HCT116 (cell line): Measurements from ENCODE around the gene INPP5B. TPM values are rescaled to one million over a fixed set of nuclear protein-coding genes. Genes with fewer than 3 reads are reported as not detected.

ENCODE experiments used
- ATAC-seq: fragments of 200-7000 bp; cut with Tn5 transposase; 2 replicates; pipeline ENCODE4 v1.9.1; 2020; ENCODE audit warnings: mild to moderate bottlenecking, moderate library complexity
- BruUV-seq: library from RNA; stranded (reverse); fragments of 400-500 nt; replicated peaks from 2 replicates; lab custom pipeline; 2021; lab: Mats Ljungman, UMichigan
- CTCF ChIA-PET: fragments of 300-600 bp; sonication (Branson Sonifier 250); formaldehyde crosslinking; loops from one replicate; lab custom pipeline; 2021; ENCODE audit warnings: antibody characterized with exemption; lab: Charles Lee
- POLR2A ChIA-PET: fragments of 300-600, 350-600 bp; sonication (Branson Sonifier 250); formaldehyde crosslinking; loops from one replicate; lab custom pipeline; 2021; ENCODE audit warnings: antibody characterized with exemption; lab: Charles Lee
- RAD21 ChIA-PET, 2 experiments: fragments of 300-600 bp; sonication (Branson Sonifier 250); formaldehyde crosslinking; loops; one replicate each; lab custom pipeline; 2023; ENCODE audit warnings: low total read pairs in 2 of 2; ENCODE audit not compliant: uncharacterized antibody in 2 of 2, unreplicated experiment in 2 of 2, low non-redundant PET in 1 of 2; lab: Charles Lee
- DNase-seq: peaks from one replicate; pipeline ENCODE4 v3.0.0-alpha.2; 2010; ENCODE audit warnings: low read depth, low spot score
- H2AFZ ChIP-seq: fragments of 200-600 bp; shearing (Covaris generic), sonication (generic); 2 replicates; pipeline ENCODE4 v1.6.1; 2017; ENCODE audit warnings: low read depth, mixed run types, mixed read lengths, antibody characterized with exemption, low read length; ENCODE audit not compliant: poor library complexity, severe bottlenecking
- H3K27ac ChIP-seq: 2 replicates; pipeline ENCODE4 v1.5.1; 2012; ENCODE audit warnings: low read depth, low read length
- H3K27me3 ChIP-seq: fragments of 200-600 bp; sonication (generic); 2 replicates; pipeline ENCODE4 v1.6.1; 2016; ENCODE audit warnings: mixed run types, low read length, mixed read lengths; ENCODE audit not compliant: insufficient read depth
- H3K36me3 ChIP-seq, 2 experiments: fragments of 200-500 bp in 1 of 2; fragments of 200-600 bp in 1 of 2; sonication (Bioruptor generic) in 1 of 2; sonication (generic) in 1 of 2; 2 replicates each; pipeline versions ENCODE4 v1.5.1 to v1.6.1; 2014 to 2016; ENCODE audit warnings: low read length in 2 of 2, inconsistent platforms in 1 of 2, mixed read lengths in 1 of 2, mixed run types in 1 of 2; ENCODE audit not compliant: insufficient read depth in 2 of 2, control insufficient read depth in 1 of 2
- H3K4me1 ChIP-seq, 2 experiments: fragments of 200-600 bp in 1 of 2; sonication (generic) in 1 of 2; 2 replicates each; pipeline versions ENCODE4 v1.5.1 to v1.6.1; 2012 to 2017; ENCODE audit warnings: low read length in 2 of 2, inconsistent platforms in 1 of 2, mild to moderate bottlenecking in 1 of 2, mixed read lengths in 1 of 2, mixed run types in 1 of 2, moderate library complexity in 1 of 2; ENCODE audit not compliant: insufficient read depth in 2 of 2, control insufficient read depth in 1 of 2
- H3K4me2 ChIP-seq: fragments of 200-600 bp; sonication (generic); 2 replicates; pipeline ENCODE4 v1.6.1; 2017; ENCODE audit warnings: mixed run types, low read length, mixed read lengths
- H3K4me3 ChIP-seq, 2 experiments: fragments of 200-600 bp in 1 of 2; sonication (generic) in 1 of 2; replicated peaks in 1 of 2; 2 replicates each; pipeline ENCODE4 v1.5.1; 2011 to 2016; ENCODE audit warnings: low read length in 2 of 2, control low read depth in 1 of 2, low read depth in 1 of 2, mild to moderate bottlenecking in 1 of 2, mixed read lengths in 1 of 2, mixed run types in 1 of 2
- H3K79me2 ChIP-seq: fragments of 200-600 bp; sonication (generic); 2 replicates; pipeline ENCODE4 v1.6.1; 2017; ENCODE audit warnings: mild to moderate bottlenecking, mixed run types, low read length, moderate library complexity, mixed read lengths; ENCODE audit not compliant: insufficient read depth
- H3K9ac ChIP-seq: fragments of 200-600 bp; sonication (generic); 2 replicates; pipeline ENCODE4 v1.6.1; 2016; ENCODE audit warnings: low read length, mixed read lengths
- H3K9me2 ChIP-seq: fragments of 200-600 bp; sonication (generic), shearing (Covaris generic); 2 replicates; pipeline ENCODE4 v1.6.1; 2017; ENCODE audit warnings: mixed run types, mild to moderate bottlenecking, moderate library complexity; ENCODE audit not compliant: insufficient read depth
- H3K9me3 ChIP-seq, 2 experiments: fragments of 200-500 bp in 1 of 2; fragments of 200-600 bp in 1 of 2; sonication (Bioruptor generic) in 1 of 2; sonication (generic) in 1 of 2; 2 replicates each; pipeline ENCODE4 v1.6.1; 2014 to 2017; ENCODE audit warnings: low read length in 2 of 2, mixed read lengths in 2 of 2, inconsistent platforms in 1 of 2, low read depth in 1 of 2, mild to moderate bottlenecking in 1 of 2, mixed run types in 1 of 2, moderate library complexity in 1 of 2; ENCODE audit not compliant: control insufficient read depth in 1 of 2, insufficient read depth in 1 of 2
- H4K20me1 ChIP-seq: fragments of 200-600 bp; sonication (generic), shearing (Covaris generic); 2 replicates; pipeline ENCODE4 v1.6.1; 2017; ENCODE audit warnings: mixed run types, mild to moderate bottlenecking, moderate library complexity; ENCODE audit not compliant: insufficient read depth
- CBX3 ChIP-seq: IDR thresholded peaks from 2 replicates; pipeline ENCODE4 v1.6.1; 2012; ENCODE audit warnings: low read depth
- EGR1 ChIP-seq: IDR thresholded peaks from 2 replicates; pipeline ENCODE4 v1.6.1; 2012; ENCODE audit warnings: low read depth
- ELF1 ChIP-seq: IDR thresholded peaks from 2 replicates; pipeline ENCODE4 v1.6.1; 2012; ENCODE audit warnings: low read depth, borderline replicate concordance
- EZH2 ChIP-seq: fragments of 200-600 bp; sonication (generic); IDR thresholded peaks from 2 replicates; pipeline ENCODE4 v1.6.1; 2017; ENCODE audit warnings: antibody characterized with exemption, mixed run types
- EZH2phosphoT487 ChIP-seq: fragments of 200-600 bp; IDR thresholded peaks from 2 replicates; pipeline ENCODE4 v1.6.1; 2018; ENCODE audit warnings: antibody characterized with exemption, borderline replicate concordance
- FOSL1 ChIP-seq: IDR thresholded peaks from 2 replicates; pipeline ENCODE4 v1.6.1; 2012; ENCODE audit warnings: low read depth
- JUND ChIP-seq: IDR thresholded peaks from 2 replicates; pipeline ENCODE4 v1.6.1; 2012
- POLR2A ChIP-seq: IDR thresholded peaks from 2 replicates; pipeline ENCODE4 v1.7.0; 2011; ENCODE audit warnings: borderline replicate concordance; ENCODE audit not compliant: insufficient read depth, insufficient read length; ENCODE audit errors: extremely low read depth
- POLR2AphosphoS5 ChIP-seq: IDR thresholded peaks from 2 replicates; pipeline ENCODE4 v1.6.1; 2011; ENCODE audit warnings: mild to moderate bottlenecking, low read depth, low read length, moderate library complexity
- RAD21 ChIP-seq: IDR thresholded peaks from 2 replicates; pipeline ENCODE4 v1.6.1; 2012; ENCODE audit warnings: low read depth, mild to moderate bottlenecking
- SIN3A ChIP-seq: IDR thresholded peaks from 2 replicates; pipeline ENCODE4 v1.6.1; 2012; ENCODE audit warnings: low read depth
- SP1 ChIP-seq: IDR thresholded peaks from 2 replicates; pipeline ENCODE4 v1.6.1; 2012; ENCODE audit warnings: low read depth
- SRF ChIP-seq: IDR thresholded peaks from 2 replicates; pipeline ENCODE4 v1.6.1; 2012; ENCODE audit warnings: low read depth
- TCF7L2 ChIP-seq: IDR thresholded peaks from 2 replicates; pipeline ENCODE4 v1.7.0; 2011; ENCODE audit warnings: borderline replicate concordance, inconsistent platforms; ENCODE audit not compliant: insufficient read depth, insufficient read length; ENCODE audit errors: extremely low read depth
- YY1 ChIP-seq: IDR thresholded peaks from 2 replicates; pipeline ENCODE4 v1.6.1; 2011; ENCODE audit warnings: low read length, low read depth, moderate library complexity, mild to moderate bottlenecking; ENCODE audit not compliant: insufficient replicate concordance; ENCODE audit errors: extremely low read depth
- ZFX ChIP-seq: fragments of 450-650 bp; IDR thresholded peaks from 2 replicates; pipeline ENCODE4 v1.6.1; 2017
- ZNF274 ChIP-seq: fragments of 200-500 bp; sonication (Bioruptor generic); IDR thresholded peaks from 2 replicates; pipeline ENCODE4 v1.6.1; 2014; ENCODE audit warnings: mild to moderate bottlenecking, low read depth, low read length, inconsistent platforms
- intact Hi-C: fragments of 100-400 bp; cut with micrococcal nuclease; formaldehyde crosslinking; loops from 2 replicates; pipeline ENCODE4 v1.10.0; 2022
- total RNA-seq: library from RNA; stranded (reverse); gene quantifications from one replicate; pipeline ENCODE4 v1.2.1, GENCODE V29; 2021; ENCODE audit not compliant: unreplicated experiment
- TF ChIP-seq, protein P1 (sequence below), 3 experiments: fragments of 200-600 bp in 1 of 3; sonication (generic) in 1 of 3; IDR thresholded peaks in 2 of 3; conservative IDR thresholded peaks in 1 of 3; 2 replicates each; pipeline ENCODE4 v1.5.1; 2012 to 2017; ENCODE audit warnings: low read depth in 2 of 3, low read length in 2 of 3, antibody characterized with exemption in 1 of 3, borderline replicate concordance in 1 of 3, control low read depth in 1 of 3, mild to moderate bottlenecking in 1 of 3, mixed read lengths in 1 of 3, mixed run types in 1 of 3, moderate library complexity in 1 of 3; ENCODE audit not compliant: insufficient read depth in 1 of 3
- TF ChIP-seq, protein P2 (sequence below): IDR thresholded peaks from 2 replicates; pipeline ENCODE4 v1.6.1; 2012
- TF ChIP-seq, protein P3 (sequence below): IDR thresholded peaks from 2 replicates; pipeline ENCODE4 v1.6.1; 2012

INPP5B gene
- total RNA-seq, 1 experiment from 2014 or later, result 20.8 TPM

DNA sequence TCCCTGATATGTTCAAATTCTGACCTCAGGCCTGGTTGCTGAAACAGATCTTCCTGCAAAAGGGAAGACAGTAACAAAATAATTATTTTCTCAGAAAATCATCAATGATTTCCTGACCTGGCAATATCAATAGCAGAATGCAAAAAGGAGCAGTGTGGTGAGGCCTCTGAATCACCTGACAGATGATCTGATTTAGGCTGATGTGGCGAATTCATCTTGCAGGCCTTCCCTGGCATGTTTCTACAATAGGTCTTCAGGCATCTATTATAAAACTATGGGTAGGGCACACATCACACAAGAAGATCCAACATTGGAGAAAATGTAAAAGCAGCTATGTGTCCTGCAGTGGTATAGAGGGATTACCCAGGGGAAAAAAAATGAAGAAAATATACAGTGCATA, 80.4 kb downstream of the INPP5B start:
- CTCF ChIA-PET, result no interaction called here
- no peaks in the 10 kb centered on the region for H3K9me3 ChIP-seq
- H3K4me3 ChIP-seq, result no peak overlapping the region
- no peak overlapping the region for H3K4me2 ChIP-seq
- intact Hi-C loops, result no loop called here
- H3K9me2 ChIP-seq, result no peaks in the 10 kb centered on the region
- H3K27me3 ChIP-seq, result no peaks in the 10 kb centered on the region
- ATAC-seq (no peak), DNase-seq (no peak)
- no peaks in the 10 kb centered on the region for H3K79me2 ChIP-seq
- peaks cover 0 to 4% of the 10 kb centered on the region in 2 experiments; a peak in 1 of 4 replicates for H3K36me3 ChIP-seq
- H2AFZ ChIP-seq, result no peak overlapping the region
- no TSS peak for BruUV-seq
- H3K4me1 ChIP-seq, result peaks cover 2 to 20% of the 10 kb centered on the region in 2 experiments; a peak in 3 of 4 replicates
- H4K20me1 ChIP-seq, result no peaks in the 10 kb centered on the region
- 0 out of 2 replicates have a peak overlapping the region, but pooled peaks have one; percentile 35 for H3K9ac ChIP-seq
- POLR2A ChIA-PET, result no interaction called here
- RAD21 ChIA-PET, result no interaction called here
- no peak overlapping the region for H3K27ac ChIP-seq
- TF ChIP-seq, protein P1, sequence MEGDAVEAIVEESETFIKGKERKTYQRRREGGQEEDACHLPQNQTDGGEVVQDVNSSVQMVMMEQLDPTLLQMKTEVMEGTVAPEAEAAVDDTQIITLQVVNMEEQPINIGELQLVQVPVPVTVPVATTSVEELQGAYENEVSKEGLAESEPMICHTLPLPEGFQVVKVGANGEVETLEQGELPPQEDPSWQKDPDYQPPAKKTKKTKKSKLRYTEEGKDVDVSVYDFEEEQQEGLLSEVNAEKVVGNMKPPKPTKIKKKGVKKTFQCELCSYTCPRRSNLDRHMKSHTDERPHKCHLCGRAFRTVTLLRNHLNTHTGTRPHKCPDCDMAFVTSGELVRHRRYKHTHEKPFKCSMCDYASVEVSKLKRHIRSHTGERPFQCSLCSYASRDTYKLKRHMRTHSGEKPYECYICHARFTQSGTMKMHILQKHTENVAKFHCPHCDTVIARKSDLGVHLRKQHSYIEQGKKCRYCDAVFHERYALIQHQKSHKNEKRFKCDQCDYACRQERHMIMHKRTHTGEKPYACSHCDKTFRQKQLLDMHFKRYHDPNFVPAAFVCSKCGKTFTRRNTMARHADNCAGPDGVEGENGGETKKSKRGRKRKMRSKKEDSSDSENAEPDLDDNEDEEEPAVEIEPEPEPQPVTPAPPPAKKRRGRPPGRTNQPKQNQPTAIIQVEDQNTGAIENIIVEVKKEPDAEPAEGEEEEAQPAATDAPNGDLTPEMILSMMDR (IDR thresholded peaks at IDR 0.05 in 2 of 3, conservative IDR thresholded peaks at IDR 0.05 in 1 of 3; ENCODE audit: borderline replicate concordance in 1 of 3, insufficient read depth in 1 of 3, low read depth in 2 of 3, low read length in 2 of 3), result no peak
- no peak for TF ChIP-seq CBX3
- TF ChIP-seq, protein P2, sequence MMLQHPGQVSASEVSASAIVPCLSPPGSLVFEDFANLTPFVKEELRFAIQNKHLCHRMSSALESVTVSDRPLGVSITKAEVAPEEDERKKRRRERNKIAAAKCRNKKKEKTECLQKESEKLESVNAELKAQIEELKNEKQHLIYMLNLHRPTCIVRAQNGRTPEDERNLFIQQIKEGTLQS, result no peak
- no peak for TF ChIP-seq ZNF274
- no peak for TF ChIP-seq SRF
- TF ChIP-seq EGR1, result no peak
- TF ChIP-seq RAD21, result no peak
- TF ChIP-seq FOSL1, result no peak
- TF ChIP-seq, protein P3, sequence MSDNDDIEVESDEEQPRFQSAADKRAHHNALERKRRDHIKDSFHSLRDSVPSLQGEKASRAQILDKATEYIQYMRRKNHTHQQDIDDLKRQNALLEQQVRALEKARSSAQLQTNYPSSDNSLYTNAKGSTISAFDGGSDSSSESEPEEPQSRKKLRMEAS, result no peak
- TF ChIP-seq SIN3A, result no peak
- TF ChIP-seq SP1, result no peak
- no peak for TF ChIP-seq EZH2phosphoT487
- TF ChIP-seq YY1, result no peak
- TF ChIP-seq TCF7L2, result no peak
- TF ChIP-seq POLR2A, result no peak
- no peak for TF ChIP-seq ELF1
- TF ChIP-seq ZFX, result no peak
- no peak; the same call in 1 of the 2 replicates for TF ChIP-seq JUND
- TF ChIP-seq EZH2, result no peak
- no peak for TF ChIP-seq POLR2AphosphoS5
